MM.1S (cell line): ENCODE data around the gene DOCK10.

ENCODE experiments used
- DNase-seq: peaks from one replicate; pipeline ENCODE4 v3.0.0-alpha.2; 2015
- H2AFZ ChIP-seq: fragments of 300-600 bp; sonication (generic); 2 replicates; pipeline ENCODE4 v1.6.0; 2016; ENCODE audit warnings: antibody characterized with exemption, low read length
- H3F3A ChIP-seq: fragments of 300-600 bp; sonication (generic); 2 replicates; pipeline ENCODE4 v1.6.1; 2016; ENCODE audit warnings: mild to moderate bottlenecking, antibody characterized with exemption, low read length, moderate library complexity, mixed read lengths; ENCODE audit not compliant: insufficient read depth
- H3K27ac ChIP-seq: fragments of 300-600 bp; sonication (generic); 2 replicates; pipeline ENCODE4 v1.5.1; 2016; ENCODE audit warnings: mild to moderate bottlenecking, low read length
- H3K27me3 ChIP-seq: fragments of 300-600 bp; sonication (generic); replicated peaks from 2 replicates; pipeline ENCODE4 v1.6.0; 2016; ENCODE audit warnings: low read length; ENCODE audit not compliant: insufficient read depth
- H3K36me3 ChIP-seq: fragments of 300-600 bp; sonication (generic); replicated peaks from 2 replicates; pipeline ENCODE4 v1.6.1; 2016; ENCODE audit warnings: mild to moderate bottlenecking, low read length, mixed read lengths; ENCODE audit not compliant: insufficient read depth
- H3K4me1 ChIP-seq: fragments of 300-600 bp; sonication (generic); 2 replicates; pipeline ENCODE4 v1.6.1; 2016; ENCODE audit warnings: low read length, mixed read lengths
- H3K4me2 ChIP-seq: fragments of 300-600 bp; sonication (generic); 2 replicates; pipeline ENCODE4 v1.6.0; 2016; ENCODE audit warnings: low read depth, low read length
- H3K4me3 ChIP-seq: fragments of 300-600 bp; sonication (generic); 2 replicates; pipeline ENCODE4 v1.5.1; 2016; ENCODE audit warnings: low read length, mixed read lengths
- H3K79me2 ChIP-seq: fragments of 300-600 bp; sonication (generic); 2 replicates; pipeline ENCODE4 v1.6.1; 2016; ENCODE audit warnings: mixed run types, low read length, mixed read lengths
- H3K9ac ChIP-seq: fragments of 300-600 bp; sonication (generic); 2 replicates; pipeline ENCODE4 v1.6.1; 2016; ENCODE audit warnings: low read length, mixed read lengths
- H3K9me2 ChIP-seq: fragments of 300-600 bp; sonication (generic); replicated peaks from 2 replicates; pipeline ENCODE4 v1.6.1; 2016; ENCODE audit warnings: mild to moderate bottlenecking, low read length, mixed read lengths; ENCODE audit not compliant: insufficient read depth
- H3K9me3 ChIP-seq: fragments of 300-600 bp; sonication (generic); replicated peaks from 2 replicates; pipeline ENCODE4 v1.6.1; 2016; ENCODE audit warnings: mild to moderate bottlenecking, low read length, mixed read lengths; ENCODE audit not compliant: insufficient read depth
- H4K20me1 ChIP-seq: fragments of 300-600 bp; sonication (generic); 2 replicates; pipeline ENCODE4 v1.6.1; 2016; ENCODE audit warnings: mild to moderate bottlenecking, low read length, moderate library complexity, mixed read lengths; ENCODE audit not compliant: insufficient read depth
- CTCF ChIP-seq: fragments of 300-600 bp; sonication (generic); IDR thresholded peaks from 2 replicates; pipeline ENCODE4 v1.5.1; 2016; ENCODE audit warnings: antibody characterized with exemption, low read length, mixed read lengths
- EZH2 ChIP-seq: fragments of 300-600 bp; sonication (generic); optimal IDR thresholded peaks from 2 replicates; pipeline ENCODE3; 2017; ENCODE audit warnings: low read depth, mild to moderate bottlenecking, antibody characterized with exemption, low read length, mixed read lengths
- EZH2phosphoT487 ChIP-seq: fragments of 300-600 bp; sonication (generic); IDR thresholded peaks from 2 replicates; pipeline ENCODE4 v1.6.1; 2018; ENCODE audit warnings: antibody characterized with exemption, low read length

Gene DOCK10

GRCh38 chr2:225009768-225010167, 32.5 kb downstream of the DOCK10 start:
- Histone ChIP-seq H3K4me1 (peaks cover 26% of the 10 kb centered on the region), H3K9me3 (no peaks in the 10 kb centered on the region), H3F3A (no peaks in the 10 kb centered on the region; the same call in 1 of the 2 replicates), H3K27ac (no peak overlapping the region), H3K4me3 (no peak overlapping the region), H3K9me2 (no peaks in the 10 kb centered on the region), H3K27me3 (no peaks in the 10 kb centered on the region), H2AFZ (no peak overlapping the region), H3K79me2 (peaks cover 85% of the 10 kb centered on the region), H3K4me2 (no peak overlapping the region), H4K20me1 (no peaks in the 10 kb centered on the region), H3K9ac (no peak overlapping the region), H3K36me3 (no peaks in the 10 kb centered on the region)
- no peak for DNase-seq
- no peak for TF ChIP-seq EZH2
- no peak for TF ChIP-seq CTCF
- TF ChIP-seq EZH2phosphoT487, result no peak

- Histone ChIP-seq H3K9ac (no peak overlapping the region), H3K4me3 (no peak overlapping the region), H3K9me3 (no peaks in the 10 kb centered on the region), H3F3A (no peaks in the 10 kb centered on the region; the same call in 1 of the 2 replicates), H3K4me1 (peaks cover 26% of the 10 kb centered on the region), H3K9me2 (no peaks in the 10 kb centered on the region), H3K36me3 (no peaks in the 10 kb centered on the region), H3K79me2 (peaks cover 93% of the 10 kb centered on the region), H3K27me3 (no peaks in the 10 kb centered on the region), H3K4me2 (peak overlapping the region; percentile 33; the same call in 1 of the 2 replicates), H2AFZ (no peak overlapping the region), H3K27ac (peak overlapping the region; percentile 34; the same call in 1 of the 2 replicates), H4K20me1 (no peaks in the 10 kb centered on the region)
- TF ChIP-seq EZH2, result no peak
- TF ChIP-seq EZH2phosphoT487, result no peak
- TF ChIP-seq CTCF, result peak; percentile 57
- DNase-seq, result peak; percentile 14
Measured at GRCh38 chr2:225008935-225009334, 33.3 kb downstream of the DOCK10 start.

GRCh38 chr2:225008179-225008856, 34.0 kb downstream of the DOCK10 start:
- no peak overlapping the region for H3K4me3 ChIP-seq
- peak overlapping the region; percentile 33; the same call in 1 of the 2 replicates for H3K4me2 ChIP-seq

More at GRCh38 chr2:225008179-225008856, 34.0 kb downstream of the DOCK10 start:
- H3F3A ChIP-seq, result no peaks in the 10 kb centered on the region; the same call in 1 of the 2 replicates
- H3K36me3 ChIP-seq, result no peaks in the 10 kb centered on the region
- H3K27me3 ChIP-seq, result no peaks in the 10 kb centered on the region
- H3K9me2 ChIP-seq, result no peaks in the 10 kb centered on the region
- H3K4me1 ChIP-seq, result peaks cover 26% of the 10 kb centered on the region
- DNase-seq, result peak; percentile 26
- H3K79me2 ChIP-seq, result peaks cover 93% of the 10 kb centered on the region
- H3K9me3 ChIP-seq, result no peaks in the 10 kb centered on the region
- no peak overlapping the region for H3K9ac ChIP-seq
- TF ChIP-seq CTCF, result no peak
- no peak for TF ChIP-seq EZH2phosphoT487
- no peak for TF ChIP-seq EZH2
- no peak overlapping the region for H2AFZ ChIP-seq
- H3K27ac ChIP-seq, result peak overlapping the region; percentile 34; the same call in 1 of the 2 replicates
- no peaks in the 10 kb centered on the region for H4K20me1 ChIP-seq
